ENCODE data around the gene USP47.

USP47 gene, protein sequence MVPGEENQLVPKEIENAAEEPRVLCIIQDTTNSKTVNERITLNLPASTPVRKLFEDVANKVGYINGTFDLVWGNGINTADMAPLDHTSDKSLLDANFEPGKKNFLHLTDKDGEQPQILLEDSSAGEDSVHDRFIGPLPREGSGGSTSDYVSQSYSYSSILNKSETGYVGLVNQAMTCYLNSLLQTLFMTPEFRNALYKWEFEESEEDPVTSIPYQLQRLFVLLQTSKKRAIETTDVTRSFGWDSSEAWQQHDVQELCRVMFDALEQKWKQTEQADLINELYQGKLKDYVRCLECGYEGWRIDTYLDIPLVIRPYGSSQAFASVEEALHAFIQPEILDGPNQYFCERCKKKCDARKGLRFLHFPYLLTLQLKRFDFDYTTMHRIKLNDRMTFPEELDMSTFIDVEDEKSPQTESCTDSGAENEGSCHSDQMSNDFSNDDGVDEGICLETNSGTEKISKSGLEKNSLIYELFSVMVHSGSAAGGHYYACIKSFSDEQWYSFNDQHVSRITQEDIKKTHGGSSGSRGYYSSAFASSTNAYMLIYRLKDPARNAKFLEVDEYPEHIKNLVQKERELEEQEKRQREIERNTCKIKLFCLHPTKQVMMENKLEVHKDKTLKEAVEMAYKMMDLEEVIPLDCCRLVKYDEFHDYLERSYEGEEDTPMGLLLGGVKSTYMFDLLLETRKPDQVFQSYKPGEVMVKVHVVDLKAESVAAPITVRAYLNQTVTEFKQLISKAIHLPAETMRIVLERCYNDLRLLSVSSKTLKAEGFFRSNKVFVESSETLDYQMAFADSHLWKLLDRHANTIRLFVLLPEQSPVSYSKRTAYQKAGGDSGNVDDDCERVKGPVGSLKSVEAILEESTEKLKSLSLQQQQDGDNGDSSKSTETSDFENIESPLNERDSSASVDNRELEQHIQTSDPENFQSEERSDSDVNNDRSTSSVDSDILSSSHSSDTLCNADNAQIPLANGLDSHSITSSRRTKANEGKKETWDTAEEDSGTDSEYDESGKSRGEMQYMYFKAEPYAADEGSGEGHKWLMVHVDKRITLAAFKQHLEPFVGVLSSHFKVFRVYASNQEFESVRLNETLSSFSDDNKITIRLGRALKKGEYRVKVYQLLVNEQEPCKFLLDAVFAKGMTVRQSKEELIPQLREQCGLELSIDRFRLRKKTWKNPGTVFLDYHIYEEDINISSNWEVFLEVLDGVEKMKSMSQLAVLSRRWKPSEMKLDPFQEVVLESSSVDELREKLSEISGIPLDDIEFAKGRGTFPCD (N-terminal part only)

DNA sequence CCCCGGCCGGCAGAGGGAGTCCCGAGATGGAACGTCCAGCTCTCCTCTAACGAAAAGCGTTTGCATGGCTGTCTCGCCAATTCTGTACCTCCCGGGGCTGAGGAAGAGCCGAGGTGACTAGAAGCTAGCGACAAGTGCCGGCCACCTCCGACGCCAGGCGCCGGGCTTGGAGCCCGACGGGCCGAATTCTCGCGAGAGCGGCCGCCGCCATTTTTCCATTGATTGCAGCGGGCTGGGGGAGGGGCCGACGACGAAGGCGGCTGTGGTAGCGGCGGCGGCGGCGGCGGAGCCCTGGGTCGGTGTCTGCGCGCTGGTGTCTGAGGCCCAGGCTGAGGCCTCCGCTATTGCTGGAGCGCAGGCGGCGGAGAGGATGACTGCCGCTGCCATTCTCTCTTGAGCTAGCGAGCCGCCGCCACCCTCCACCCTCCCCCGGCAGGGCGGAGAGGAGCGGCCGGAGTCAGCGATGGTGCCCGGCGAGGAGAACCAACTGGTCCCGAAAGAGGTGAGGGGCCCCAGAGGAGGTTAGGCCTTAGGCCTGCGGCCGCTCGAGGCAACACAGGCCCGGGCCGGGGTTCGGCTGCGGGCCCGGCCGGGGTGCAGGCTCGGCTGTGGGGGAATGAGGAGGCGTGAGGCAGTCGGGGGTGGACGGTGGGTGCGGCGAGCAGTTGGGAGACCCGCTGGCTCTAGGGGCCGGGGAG lies at the start of gene USP47:
USP47 (plus strand) TSS at position 250 of the 698 bp plus-strand sequence; CDS start at position 464, 214 bp downstream.
- DNase-seq (ENCODE audit: low read depth in 2 of 3, low spot score in 1 of 3) = peak; percentile 88 to 92 (median 91)

DNA sequence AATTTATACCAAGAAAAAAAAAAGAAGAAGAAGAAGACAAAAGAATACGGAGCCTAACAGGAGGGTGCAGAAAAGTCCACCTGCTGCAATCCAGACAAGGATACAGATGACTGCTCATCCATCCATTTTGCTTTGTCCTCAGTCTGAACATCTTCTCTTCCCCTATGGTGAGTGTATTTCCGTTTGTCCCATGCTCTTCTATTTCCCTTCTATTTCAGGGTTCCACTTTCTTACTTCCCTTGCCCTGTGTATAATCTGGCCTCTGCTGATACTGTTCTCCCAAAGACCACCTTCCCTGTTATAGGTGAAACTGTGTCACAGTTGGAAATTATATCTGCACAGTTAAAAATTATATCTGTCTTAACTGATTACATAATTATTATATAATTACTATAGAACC lies 48.7 kb upstream of the USP47 start:
- DNase-seq (ENCODE audit: low read depth in 2 of 3, low spot score in 1 of 3) = no peak

DNA sequence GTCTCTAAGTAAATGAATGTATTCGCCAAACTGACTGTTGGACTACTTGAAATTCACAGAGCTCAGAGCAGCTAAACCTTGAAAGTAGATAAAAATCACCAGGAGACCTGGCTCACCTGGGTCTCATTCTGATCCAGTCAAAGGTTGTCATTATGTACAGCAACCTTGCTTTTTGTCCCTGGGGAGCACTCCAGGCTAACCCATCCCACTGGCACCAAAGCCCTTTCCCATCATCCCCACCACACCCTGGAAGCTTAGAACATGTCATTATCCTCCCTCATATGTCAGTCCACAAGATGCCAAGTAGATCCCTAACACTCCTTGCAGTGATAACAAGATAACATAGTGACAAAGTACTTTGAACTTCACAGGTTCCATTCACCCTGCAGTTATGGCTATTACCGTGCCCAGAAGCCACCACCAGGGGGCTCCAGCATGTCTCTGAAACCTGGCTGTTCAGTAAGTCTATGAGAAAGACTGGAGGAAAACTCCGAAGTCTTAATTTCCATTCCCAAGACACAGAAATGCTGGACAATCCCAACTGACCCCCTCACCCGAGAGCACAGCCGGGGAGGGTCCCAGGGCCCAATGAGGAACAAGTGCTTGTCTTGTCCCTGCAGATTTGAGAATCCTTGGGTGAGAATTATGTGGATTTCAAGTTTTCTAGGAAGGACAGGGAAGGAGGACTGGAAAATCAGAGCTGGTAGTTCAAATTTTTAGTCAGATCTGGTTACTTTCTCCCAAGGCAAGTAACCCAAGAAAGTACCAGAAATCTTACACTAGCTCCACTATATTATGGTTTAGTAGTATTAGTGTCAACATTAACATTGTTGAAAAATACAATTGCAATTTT lies 43.0 kb upstream of the USP47 start:
- peak; percentile 40 to 79 (median 54) for DNase-seq (ENCODE audit: low read depth in 2 of 3, low spot score in 1 of 3)

DNA sequence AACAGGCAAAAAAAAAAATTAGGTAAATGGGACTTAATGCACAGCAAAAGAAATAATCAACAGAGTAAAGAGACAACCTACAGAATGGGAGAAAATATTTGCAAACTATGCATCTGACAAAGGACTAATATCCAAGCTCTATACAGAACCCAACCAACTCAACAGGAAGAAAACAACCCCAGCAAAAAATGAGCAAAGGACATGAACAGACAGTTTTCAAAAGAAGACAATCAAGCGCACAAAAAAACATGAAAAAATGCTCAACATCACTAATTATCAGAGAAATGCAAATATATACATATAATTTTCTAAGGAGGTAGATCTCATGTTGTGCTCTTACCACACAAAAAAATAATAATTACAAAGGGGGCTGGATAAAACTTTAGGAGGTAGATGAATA lies 36.5 kb upstream of the USP47 start:
- DNase-seq (ENCODE audit: low read depth in 2 of 3, low spot score in 1 of 3) = no peak

DNA sequence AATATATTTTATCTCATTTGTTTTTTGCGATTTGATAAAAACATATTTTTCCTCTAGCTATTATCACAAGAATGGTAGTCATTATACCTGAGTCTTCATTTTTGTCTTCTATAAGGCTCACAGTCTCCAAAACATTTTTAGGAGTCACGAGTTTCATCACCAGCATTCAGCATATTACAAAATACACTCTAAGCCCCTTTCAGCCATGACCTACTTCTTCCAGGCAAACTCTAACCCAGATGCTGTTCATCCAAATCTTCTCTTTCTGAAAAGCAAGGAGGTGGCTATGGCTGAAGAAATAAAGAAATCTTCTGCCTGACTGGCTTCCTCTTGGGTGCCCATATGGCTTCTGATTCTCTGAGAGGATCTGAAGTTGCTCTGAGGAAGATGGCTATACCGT lies 35.7 kb upstream of the USP47 start:
- no peak for DNase-seq (ENCODE audit: low read depth in 2 of 3, low spot score in 1 of 3)

DNA sequence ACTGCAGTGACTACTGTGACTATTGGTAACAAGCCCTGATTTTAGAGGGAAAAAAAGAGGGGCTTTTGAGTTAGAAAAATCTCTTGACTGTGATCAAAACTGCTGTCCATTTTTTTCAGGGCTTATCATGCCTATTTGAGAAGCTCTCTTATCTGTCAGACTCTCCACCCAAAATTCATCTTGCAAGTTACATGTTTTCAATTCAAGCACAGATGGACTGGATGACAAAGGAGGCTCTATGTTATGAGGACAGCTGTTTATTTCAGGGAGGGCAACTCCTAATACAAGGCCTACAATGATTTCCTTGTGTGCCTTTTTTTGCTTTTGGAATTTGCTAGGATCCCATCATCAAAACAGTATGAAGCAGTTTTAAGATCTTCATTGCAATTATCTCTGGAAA lies 35.2 kb upstream of the USP47 start:
- DNase-seq (ENCODE audit: low read depth in 2 of 3, low spot score in 1 of 3) = no peak

DNA sequence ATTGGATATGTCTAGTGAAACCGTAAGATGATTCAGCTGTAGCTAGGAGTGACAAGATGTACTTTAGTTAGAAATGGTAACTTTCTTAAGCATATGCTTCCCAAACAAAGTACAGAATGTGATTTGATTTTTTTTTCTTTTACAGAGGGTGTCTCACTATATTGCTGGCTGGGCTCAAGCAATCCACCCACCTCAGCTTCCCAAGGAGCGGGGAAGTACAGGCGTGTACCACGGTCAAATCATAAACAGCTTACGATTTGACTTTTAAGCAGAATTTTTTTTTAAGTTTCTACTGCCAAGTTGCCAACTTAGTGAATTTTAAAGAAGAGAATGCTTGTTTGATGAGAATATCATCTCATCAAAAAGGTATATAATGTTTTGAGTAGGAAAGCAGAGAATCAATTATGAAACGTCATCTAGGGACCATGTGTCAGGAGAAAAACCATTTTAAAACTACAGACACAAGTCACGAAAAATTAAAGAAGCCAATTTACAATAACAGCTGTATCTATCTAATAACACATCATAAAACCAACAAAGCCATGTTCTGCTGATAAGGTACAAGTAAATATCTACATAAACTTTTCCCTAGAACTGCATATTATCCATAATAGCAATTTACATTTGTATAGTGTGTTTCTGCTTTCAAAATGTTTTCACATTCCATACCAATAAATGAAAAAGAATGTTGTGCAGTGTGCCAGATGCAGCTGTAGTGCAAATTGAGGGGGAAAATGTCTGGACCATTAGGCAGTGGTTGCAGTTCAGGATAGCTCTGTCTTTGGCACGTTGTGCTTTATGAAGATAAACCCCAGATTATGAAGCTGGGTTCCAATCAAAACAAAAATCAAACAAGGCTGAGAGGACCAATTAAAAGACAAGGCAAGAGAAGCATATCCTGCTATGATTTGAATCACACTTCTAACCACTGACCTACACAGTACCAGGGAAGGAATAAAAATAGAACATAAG lies 33.7 kb upstream of the USP47 start:
- DNase-seq (ENCODE audit: low read depth in 2 of 3, low spot score in 1 of 3) = no peak

DNA sequence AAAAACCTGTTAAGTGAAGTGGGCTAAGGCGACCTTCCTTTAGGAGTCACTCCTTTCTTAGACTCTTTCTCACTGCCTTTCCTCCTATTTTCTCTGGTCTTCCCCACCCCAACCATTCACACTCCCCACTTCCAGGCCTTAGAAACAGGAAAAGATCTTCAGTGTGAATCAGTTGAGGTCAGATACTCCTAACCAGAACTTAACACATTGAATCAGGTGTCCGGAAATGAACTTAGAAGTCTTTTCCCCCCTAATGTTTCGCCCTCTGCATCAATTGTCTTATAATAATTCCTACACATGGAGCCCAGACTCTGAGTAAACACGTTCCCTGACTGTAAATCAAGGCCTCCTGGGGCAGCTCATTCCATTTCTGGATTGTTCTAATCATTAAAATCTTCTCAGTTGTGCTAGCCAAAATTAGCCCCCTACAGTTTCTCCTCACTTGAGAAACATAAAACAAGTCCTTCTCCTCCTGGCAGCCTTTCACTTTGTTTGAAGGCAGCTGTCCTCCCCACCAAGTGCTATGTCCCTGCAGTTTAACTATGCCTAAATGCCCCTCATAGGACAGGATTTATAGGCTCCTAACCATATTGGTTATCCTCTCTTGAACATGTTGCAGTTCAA lies 32.7 kb upstream of the USP47 start:
- no peak for DNase-seq (ENCODE audit: low read depth in 2 of 3, low spot score in 1 of 3)

DNA sequence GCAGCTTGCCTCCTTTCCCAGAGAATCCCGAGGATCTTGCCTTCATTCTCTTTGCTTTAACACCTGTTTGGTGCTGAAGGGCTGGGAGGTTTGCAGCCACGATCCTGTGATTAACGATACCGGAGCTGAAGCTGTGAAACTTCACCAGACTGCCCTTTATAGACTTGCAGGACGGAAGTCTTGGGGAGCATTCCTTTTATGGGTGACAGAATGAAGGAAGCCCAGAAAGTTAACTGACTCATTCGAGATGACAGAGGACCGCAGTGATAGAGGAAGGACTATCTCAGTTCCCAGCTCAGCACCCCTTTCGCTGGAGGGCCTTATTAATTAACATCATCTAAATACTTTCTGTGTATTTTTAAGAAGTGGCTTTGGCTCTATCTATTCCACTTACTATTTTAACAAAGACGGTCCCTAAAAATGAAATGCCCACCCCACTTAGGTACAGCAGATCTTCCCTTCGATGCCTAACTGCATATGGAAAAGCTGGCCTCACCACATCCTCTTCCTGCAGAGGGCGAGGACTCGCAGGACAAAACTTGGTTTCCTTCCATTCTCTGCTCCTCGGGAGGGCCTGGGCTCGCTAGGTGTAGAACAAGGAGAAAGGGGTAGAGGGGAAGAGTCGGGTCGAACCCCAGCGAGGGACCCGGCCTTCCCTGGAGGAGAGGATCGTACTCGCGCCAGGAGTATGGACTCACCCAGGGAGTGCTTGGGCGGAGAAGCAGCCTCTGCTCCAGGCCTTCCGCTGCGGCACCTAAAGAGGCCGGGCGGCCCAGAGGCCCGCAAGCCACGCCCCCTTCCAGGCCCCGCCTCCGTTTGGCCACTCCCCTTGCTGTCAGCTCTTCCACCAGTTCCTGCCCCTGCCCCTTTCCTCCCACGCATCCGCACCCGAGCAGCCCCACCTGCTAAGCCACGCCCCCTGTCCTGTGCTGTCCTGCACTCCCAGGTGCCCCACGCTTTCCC lies 30.7 kb upstream of the USP47 start:
- no peak for DNase-seq (ENCODE audit: low read depth in 2 of 3, low spot score in 1 of 3)

DNA sequence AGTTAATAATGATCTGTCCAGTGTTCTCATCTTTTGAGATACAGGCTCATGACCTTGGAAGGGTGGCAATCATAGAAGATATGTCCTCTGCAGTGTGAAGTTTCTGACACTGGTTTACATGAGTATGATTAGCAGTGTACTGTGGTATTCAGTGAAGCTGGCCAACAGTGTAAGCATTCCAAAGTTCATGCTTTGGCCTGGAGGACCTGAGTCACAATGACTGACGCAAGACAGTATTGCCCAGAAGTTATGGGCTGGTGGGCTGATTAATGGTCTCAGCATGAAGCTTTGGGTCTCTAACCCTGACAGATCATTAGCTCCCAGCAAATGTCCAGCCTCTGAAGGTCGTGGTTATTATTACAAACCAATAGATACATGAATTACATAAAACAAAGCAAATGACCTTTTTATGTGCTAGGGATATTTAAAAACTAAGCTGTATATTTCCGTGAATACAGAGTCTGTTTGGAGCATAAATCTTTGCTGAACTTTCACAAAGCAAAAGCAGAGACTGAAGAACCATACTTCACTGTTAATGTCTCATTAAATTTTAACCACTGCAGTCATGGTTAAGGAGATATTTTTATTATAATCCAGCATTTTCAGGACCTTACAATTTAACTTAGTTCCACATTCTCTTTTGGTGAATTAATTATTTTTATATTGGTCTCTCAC lies 28.3 kb upstream of the USP47 start:
- DNase-seq (ENCODE audit: low read depth in 2 of 3, low spot score in 1 of 3) = no peak

DNA sequence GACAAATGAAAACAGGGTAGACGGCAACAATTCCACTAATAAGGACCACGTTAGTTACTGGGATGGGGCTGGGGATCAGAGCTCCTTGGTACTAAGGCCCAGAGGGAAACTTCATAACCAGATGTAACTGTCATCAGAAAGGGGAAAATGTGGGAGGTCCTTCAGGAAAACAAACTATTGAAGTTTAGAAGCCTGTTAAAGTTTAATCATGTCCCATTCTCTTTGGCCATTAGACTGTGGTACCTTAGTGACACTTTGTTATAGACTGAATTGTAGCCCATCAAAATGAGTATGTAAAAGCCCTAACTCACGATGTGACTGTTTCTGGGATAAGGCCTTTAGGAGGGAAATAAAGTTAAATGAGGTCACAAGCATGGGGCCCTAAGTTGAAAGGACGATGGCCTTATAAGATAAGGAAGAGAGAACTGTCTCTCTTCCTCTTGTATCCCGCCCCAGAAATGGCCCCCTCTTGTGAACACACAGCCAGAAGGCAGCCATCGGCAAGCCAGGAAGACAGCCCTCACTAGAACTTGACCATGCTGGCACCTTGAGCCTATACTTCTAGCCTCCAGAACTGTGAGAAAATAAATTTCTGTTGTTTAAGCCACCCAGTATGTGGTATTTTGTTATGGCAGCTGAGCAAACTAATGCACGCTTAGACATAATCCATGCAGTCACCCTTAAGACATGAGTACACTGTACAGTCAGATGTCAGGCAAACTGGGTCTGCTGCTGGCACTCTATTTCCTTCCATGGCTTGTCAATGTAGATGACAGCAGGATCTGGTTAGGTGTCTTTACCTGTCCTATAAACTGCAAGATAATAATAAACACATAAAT lies 26.9 kb upstream of the USP47 start:
- DNase-seq (ENCODE audit: low read depth in 2 of 3, low spot score in 1 of 3) = no peak

DNA sequence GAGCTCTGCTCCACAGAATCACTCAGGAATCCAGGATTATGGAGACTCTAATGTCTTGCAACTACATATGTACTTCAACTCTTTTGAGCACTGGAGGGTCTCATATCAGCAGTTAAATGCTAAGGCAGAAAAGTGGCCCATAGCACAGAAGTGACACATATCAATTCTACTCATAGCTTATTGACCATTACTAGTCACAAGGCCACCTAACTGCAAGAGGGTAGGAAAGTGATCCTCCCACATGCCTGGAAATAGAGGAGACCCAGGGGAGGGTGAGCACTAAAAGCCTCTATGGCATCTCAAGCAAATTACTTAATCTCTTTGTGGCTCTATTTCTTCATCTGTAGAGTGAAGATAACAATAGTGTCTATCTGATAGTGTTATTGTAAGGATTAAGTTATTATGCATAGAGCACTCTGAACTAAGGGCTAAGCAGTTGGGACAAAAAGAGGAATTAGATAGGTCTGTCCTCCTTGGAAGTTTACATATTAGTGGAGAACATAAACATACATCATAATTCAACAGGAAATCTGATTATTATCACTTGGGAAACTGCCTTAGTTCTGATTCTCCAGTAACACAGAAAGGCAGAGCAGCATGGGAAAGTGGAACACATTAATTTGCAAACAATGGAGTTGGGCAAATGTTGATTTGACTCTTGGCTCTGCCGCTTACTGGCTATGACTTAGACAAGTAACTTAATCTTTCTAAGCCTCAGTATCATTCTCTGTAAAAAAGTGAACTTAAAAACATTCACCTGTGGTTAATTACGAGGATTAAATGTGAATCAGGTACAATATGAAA lies 25.1 kb upstream of the USP47 start:
- DNase-seq (ENCODE audit: low read depth in 2 of 3, low spot score in 1 of 3) = no peak

DNA sequence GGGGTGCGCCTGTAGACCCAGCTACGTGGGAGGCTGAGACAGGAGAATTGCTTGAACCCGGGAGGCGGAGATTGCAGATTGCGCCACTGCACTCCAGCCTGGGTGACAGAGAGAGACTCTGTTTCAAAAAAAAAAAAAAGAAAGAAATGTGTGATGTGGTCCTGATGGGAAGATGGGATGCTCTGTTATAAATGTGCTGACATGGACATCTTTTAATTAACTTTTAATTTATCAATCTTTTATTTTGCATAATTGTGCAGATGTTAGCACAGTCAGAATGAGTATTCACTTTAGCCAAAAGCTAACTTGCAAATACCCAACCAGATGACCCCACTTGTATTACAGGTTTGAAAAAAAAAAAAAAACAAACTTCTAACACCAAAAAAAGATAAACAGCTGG lies 23.8 kb upstream of the USP47 start:
- no peak for DNase-seq (ENCODE audit: low read depth in 2 of 3, low spot score in 1 of 3)

DNA sequence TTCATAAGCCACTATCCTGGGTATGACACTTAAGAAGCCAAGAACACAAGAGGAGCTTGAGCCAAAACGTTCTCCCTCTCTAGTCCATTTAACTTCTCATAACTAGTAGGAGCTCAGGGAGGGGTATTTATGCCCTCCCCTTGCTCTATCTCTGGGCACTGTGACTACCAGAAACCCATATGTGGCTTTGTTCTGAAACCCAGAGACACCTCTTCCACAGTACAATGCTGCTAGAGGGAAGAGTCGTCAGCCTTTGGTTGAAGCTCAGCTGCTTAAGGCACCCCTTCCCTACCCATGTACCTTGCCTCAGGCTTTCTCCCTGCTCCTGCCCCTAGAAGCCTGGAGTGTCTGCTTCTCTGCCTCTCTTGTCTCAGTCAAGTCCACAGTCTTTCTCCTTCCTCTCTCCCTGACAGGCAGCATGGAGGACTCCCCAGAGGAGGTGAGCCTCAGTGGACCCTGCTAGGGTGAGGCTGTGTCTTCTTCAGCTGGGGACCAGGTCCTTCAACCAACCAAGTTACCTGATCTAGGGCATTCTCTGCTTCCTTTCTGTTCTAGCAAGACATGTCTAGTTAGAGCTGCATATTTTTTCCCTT lies 23.1 kb upstream of the USP47 start:
- no peak for DNase-seq (ENCODE audit: low read depth in 2 of 3, low spot score in 1 of 3)
